Right hindlimb (tissue), 1 donor: ENCODE measurements around the gene AMBRA1.

Experiments used
- DNase-seq: peaks from one replicate; pipeline ENCODE4 v3.0.0-alpha.2; 2018

The AMBRA1 gene, protein sequence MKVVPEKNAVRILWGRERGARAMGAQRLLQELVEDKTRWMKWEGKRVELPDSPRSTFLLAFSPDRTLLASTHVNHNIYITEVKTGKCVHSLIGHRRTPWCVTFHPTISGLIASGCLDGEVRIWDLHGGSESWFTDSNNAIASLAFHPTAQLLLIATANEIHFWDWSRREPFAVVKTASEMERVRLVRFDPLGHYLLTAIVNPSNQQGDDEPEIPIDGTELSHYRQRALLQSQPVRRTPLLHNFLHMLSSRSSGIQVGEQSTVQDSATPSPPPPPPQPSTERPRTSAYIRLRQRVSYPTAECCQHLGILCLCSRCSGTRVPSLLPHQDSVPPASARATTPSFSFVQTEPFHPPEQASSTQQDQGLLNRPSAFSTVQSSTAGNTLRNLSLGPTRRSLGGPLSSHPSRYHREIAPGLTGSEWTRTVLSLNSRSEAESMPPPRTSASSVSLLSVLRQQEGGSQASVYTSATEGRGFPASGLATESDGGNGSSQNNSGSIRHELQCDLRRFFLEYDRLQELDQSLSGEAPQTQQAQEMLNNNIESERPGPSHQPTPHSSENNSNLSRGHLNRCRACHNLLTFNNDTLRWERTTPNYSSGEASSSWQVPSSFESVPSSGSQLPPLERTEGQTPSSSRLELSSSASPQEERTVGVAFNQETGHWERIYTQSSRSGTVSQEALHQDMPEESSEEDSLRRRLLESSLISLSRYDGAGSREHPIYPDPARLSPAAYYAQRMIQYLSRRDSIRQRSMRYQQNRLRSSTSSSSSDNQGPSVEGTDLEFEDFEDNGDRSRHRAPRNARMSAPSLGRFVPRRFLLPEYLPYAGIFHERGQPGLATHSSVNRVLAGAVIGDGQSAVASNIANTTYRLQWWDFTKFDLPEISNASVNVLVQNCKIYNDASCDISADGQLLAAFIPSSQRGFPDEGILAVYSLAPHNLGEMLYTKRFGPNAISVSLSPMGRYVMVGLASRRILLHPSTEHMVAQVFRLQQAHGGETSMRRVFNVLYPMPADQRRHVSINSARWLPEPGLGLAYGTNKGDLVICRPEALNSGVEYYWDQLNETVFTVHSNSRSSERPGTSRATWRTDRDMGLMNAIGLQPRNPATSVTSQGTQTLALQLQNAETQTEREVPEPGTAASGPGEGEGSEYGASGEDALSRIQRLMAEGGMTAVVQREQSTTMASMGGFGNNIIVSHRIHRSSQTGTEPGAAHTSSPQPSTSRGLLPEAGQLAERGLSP (N-terminal part only)

GRCh38 chr11:46593550-46594373 is at the start of gene AMBRA1:
TSS of gene AMBRA1 (minus strand) at chr11:46594023. CDS start at chr11:46548380, 45,643 bp downstream.
- DNase-seq, result peak; percentile 95

- no peak for DNase-seq
Observed at GRCh38 chr11:46643531-46643930, 49.7 kb upstream of the AMBRA1 start.

DNA sequence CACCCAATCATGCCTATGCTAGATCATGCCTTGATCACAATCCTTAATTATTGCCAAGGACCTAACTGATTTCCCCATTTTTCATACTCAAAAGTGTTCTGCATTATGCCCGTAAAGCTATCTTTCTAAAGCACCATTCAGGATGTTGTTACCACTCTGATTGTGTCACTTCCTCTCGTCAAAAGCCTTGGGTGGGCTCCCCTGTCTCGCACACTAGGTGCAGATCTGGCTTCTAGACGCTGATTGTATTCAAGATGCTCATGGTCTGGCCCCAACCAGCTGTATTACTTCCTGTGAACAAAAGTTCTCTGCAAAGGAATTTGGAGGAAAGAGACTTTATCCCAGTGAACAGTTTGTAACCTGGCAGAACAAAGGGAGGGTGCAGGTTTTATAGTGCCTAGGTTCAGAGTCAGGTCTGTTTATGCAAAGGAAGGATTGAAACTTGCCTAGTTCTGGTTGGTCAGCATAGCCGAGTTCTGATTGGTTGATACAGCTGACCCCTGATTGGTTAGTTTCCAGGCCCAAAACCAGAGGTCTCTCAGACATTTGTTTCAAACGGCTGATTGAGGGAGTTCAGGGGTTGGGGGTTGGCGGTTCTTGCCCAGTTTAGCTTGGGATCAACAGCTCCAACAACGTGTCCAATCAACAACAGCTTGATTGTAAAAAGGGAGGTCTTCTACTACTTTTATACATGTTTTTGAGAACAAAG is 49.0 kb upstream of the AMBRA1 start:
- DNase-seq, result no peak

- DNase-seq, result no peak
Observed at GRCh38 chr11:46641639-46642038, 47.8 kb upstream of the AMBRA1 start.

- DNase-seq, result no peak
Observed at GRCh38 chr11:46640036-46640788, 46.4 kb upstream of the AMBRA1 start.

GRCh38 chr11:46639197-46639839 is 45.5 kb upstream of the AMBRA1 start:
- no peak for DNase-seq

DNA sequence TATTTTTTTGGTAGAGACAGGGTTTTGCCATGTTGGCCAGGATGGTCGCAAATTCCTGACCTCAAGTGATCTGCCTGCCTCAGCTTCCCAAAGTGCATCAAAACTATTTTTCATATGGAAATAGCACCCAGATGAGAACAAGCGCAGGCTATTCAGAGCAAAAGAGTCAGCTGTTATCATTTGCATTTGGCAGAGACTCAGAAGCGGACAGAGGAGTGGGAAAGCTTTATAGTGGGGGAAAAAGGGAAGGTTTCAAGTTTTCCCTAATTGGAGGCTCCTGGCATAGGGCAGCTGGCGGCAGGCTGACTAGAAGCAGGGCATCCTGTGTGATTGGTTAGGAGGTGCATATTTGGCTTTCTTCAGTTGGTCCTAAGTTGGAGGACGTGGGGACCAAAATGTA is 43.7 kb upstream of the AMBRA1 start:
- DNase-seq, result no peak

- no peak for DNase-seq
Observed at GRCh38 chr11:46635557-46636139, 41.8 kb upstream of the AMBRA1 start.

DNA sequence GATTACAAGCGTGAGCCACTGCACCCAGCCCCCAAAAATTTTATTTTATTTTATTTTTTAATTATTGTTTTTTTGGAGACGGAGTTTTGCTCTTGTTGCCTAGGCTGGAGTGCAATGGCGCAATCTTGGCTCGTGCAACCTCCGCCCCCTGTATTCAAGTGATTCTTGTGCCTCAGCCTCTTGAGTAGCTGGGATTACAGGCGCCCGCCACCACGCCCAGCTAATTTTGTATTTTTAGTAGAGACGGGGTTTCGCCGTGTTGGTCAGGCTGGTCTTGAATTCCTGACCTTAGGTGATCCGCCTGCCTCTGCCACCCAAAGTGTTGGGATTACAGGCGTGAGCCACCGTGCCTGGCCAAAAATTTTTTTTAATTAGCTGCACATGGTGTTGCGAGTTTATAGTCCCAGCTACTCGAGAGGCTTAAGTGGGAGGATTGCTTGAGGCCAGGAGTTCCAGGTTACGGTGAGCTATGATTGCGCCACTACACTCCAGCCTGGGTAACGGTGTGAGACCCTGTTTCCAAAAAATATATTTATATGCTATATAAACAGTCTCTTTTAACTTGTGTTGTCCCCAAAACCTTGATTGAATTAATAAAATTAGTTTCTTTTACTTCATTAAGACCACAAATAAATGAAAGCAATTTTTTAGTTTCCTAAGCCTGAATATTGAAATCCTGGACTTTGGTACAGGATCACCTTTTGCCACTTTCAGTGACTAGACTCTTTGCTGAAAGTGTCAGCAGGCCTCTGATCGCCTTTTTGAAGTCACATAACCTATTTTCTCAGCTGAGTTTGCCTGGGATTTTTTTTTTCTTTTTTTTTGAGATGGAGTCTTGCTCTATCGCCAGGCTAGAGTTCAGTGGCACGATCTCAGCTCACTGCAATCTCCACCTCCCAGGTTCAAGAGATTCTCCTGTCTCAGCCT is 39.7 kb upstream of the AMBRA1 start:
- DNase-seq, result no peak

GRCh38 chr11:46632502-46632901 is 38.7 kb upstream of the AMBRA1 start:
- no peak for DNase-seq

DNA sequence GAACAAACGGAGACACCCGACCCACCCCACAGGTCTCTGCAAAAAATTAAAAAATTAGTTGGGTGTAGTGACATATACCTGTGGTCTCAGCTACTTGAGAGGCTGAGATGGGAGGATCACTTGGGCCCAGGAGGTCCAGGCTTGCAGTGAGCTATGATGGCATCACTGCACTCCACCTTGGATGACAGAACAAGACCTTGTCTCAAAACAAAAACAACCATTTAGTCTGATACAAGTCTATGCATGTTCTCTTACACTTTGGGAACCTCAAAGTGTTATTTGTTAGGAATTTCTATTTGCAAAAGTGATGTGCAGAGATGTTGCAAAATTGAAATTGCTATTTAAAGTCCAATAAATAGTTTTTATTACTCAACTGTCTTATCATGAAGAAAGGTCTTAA is 37.9 kb upstream of the AMBRA1 start:
- no peak for DNase-seq

DNA sequence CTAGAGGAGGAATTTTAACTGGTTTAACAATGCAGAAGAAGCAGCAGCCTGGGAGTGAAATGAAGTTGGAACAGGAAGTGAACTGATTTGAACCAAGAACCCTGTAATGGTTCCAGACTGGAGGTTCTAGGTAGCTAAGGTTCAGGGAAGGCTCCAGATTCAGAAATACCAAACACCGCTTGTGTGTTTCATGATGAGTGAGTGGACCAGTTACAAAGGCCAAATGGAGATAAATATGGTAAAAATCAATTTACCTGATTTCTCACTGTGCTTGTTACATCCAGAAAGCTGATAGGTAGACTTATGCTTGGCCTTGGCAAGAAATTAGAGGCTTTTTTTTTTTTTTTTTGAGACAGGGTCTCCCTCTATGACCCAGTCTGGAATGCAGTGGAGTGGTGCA is 36.4 kb upstream of the AMBRA1 start:
- DNase-seq, result no peak

DNA sequence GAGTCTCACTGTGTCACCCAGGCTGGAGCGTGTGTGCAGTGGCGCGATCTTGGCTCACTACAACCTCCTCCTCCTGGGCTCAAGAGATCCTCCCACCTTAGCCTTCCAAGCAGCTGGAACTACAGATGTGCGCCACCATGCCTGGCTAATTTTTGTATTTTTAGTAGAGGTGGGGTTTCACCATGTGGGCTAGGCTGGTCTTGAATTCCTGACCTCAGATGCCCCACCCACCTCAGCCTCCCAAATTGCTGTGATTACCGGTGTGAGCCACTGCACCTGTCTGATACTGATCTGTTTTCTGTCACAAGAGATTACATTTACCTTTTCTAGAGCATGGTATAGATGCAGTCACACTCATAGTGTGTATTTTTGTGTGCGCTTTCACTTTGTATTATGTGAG is 35.1 kb upstream of the AMBRA1 start:
- no peak for DNase-seq

DNA sequence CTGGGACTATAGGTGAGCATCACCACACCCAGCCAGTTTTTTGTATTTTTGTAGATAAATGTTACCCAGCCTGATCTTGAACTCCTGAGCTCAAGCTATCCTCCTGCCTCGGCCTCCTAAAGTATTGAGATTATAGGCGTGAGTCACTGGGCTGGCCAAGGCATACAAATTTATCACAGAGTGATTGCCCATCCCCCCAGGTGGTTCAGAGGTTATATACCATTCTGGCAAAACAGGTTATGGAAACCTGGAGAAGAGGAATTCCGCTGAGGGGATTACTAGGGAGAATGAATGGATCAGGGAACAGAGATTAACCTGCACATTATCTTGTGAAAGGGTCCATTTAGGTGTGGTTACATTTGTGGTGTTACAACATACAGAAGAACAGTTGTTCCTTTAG is 31.6 kb upstream of the AMBRA1 start:
- no peak for DNase-seq

DNA sequence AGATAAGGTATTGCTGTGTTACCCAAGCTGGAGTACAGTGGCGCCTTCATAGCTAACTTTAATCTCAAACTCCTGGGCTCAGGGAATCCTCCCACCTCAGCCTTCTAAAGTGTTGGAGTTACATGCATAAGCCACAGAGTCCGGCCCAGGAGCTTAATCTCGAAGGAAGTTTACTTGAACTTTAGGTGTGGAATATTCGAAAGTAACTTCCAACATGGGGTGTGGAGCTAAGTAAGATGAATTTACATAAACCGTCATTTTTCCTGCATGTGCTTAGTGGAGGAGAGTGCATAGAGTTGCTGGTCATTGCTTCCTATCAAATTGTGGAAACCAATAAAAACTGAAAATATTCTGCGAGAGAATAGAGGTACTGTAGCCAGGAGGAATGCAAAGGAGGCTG is 25.0 kb upstream of the AMBRA1 start:
- DNase-seq, result no peak

GRCh38 chr11:46617972-46618314 is 24.1 kb upstream of the AMBRA1 start:
- no peak for DNase-seq

GRCh38 chr11:46617134-46617971 is 23.5 kb upstream of the AMBRA1 start, which contains the start of the genes ATG13 and HARBI1:
TSS of gene ATG13 (plus strand) at chr11:46617553. CDS start at chr11:46644292, 26,739 bp downstream.
TSS of gene HARBI1 (minus strand) at chr11:46617227. CDS start at chr11:46616237, 990 bp downstream.
- peak; percentile 94 for DNase-seq
